Left kidney (tissue), 2 donors: ENCODE measurements around the gene DUS1L. TPM values are rescaled to one million over a fixed set of nuclear protein-coding genes. Genes with fewer than 3 reads are reported as not detected.

Experiments used
- DNase-seq: peaks from one replicate; pipeline ENCODE4 v3.0.0-alpha.2; 2013
- polyA plus RNA-seq: library from polyadenylated mRNA; unstranded; fragments of 120-200 nt; gene quantifications from one replicate; pipeline ENCODE4 v1.2.1, GENCODE V29; 2013; ENCODE audit not compliant: insufficient read length

Gene DUS1L
- polyA plus RNA-seq, 1 donor = 74.1 TPM

GRCh38 chr17:82101767-82102679 lies 36.4 kb upstream of the DUS1L start:
- DNase-seq = no peak

GRCh38 chr17:82101301-82101715 lies 35.7 kb upstream of the DUS1L start:
- DNase-seq = no peak

GRCh38 chr17:82100502-82101298 lies 35.1 kb upstream of the DUS1L start:
- no peak for DNase-seq

GRCh38 chr17:82098939-82099763 lies 33.5 kb upstream of the DUS1L start:
- no peak for DNase-seq

- DNase-seq = peak; percentile 94
Measured at GRCh38 chr17:82098169-82098938, 32.8 kb upstream of the DUS1L start, which contains the start of gene FASN. Gene FASN (minus strand): TSS chr17:82098236. CDS start chr17:82096445, 1,791 bp downstream.

GRCh38 chr17:82097919-82098168 lies 32.2 kb upstream of the DUS1L start:
- no peak for DNase-seq

GRCh38 chr17:82097184-82097918 lies 31.7 kb upstream of the DUS1L start:
- no peak for DNase-seq

- no peak for DNase-seq
Measured at GRCh38 chr17:82096709-82097183, 31.1 kb upstream of the DUS1L start.

GRCh38 chr17:82095777-82096708 lies 30.4 kb upstream of the DUS1L start:
- no peak for DNase-seq

GRCh38 chr17:82094931-82095776 lies 29.6 kb upstream of the DUS1L start:
- DNase-seq = no peak

- DNase-seq = no peak
Measured at GRCh38 chr17:82092995-82093751, 27.6 kb upstream of the DUS1L start.

- no peak for DNase-seq
Measured at GRCh38 chr17:82092628-82092994, 27.0 kb upstream of the DUS1L start.

- no peak for DNase-seq
Measured at GRCh38 chr17:82092094-82092586, 26.5 kb upstream of the DUS1L start.

- no peak for DNase-seq
Measured at GRCh38 chr17:82091264-82092066, 25.9 kb upstream of the DUS1L start.

- DNase-seq = no peak
Measured at GRCh38 chr17:82090549-82091263, 25.1 kb upstream of the DUS1L start.
